Adrenal gland (tissue), 5 donors: ENCODE measurements around the gene HOTAIR.

ENCODE experiments used
- POLR2A ChIP-seq, 2 donors: fragments of 450-650 bp; IDR thresholded peaks; one replicate each; pipeline ENCODE4 v1.6.1; 2017; ENCODE audit warnings: antibody characterized with exemption in 2 of 2, mild to moderate bottlenecking in 2 of 2, moderate library complexity in 1 of 2
- TF ChIP-seq, protein P1 (sequence below), 6 experiments: fragments of 450-650 bp in 4 of 6; fragments of 200-600 bp in 2 of 6; sonication (generic) in 1 of 6; IDR thresholded peaks; 1 replicate in 5 of 6; 2 replicates in 1 of 6; pipeline versions ENCODE4 v1.5.1 to v1.8.0; 2016 to 2021; ENCODE audit warnings: antibody characterized with exemption in 6 of 6, mild to moderate bottlenecking in 2 of 6, moderate library complexity in 1 of 6
- donor health status: DM: no; HTN: no; CAD: no.

DNA sequence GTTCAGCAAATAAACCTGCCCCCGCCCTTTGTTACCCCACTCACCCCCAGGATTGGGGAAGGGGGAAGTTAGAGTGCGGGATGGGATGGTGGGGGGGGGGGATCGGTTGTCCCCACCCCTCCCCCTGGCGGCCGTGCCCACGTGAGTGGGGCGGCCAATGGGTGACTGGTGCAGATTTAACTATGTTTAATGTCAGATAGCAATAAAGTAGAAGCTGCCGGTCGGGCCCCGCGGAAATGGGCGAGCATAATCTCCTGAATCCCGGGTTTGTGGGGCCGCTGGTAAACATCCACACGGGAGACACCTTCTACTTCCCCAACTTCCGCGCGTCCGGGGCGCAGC is 20.1 kb downstream of the HOTAIR start, which contains the start of gene HOXC12:
- TF ChIP-seq, protein P1, sequence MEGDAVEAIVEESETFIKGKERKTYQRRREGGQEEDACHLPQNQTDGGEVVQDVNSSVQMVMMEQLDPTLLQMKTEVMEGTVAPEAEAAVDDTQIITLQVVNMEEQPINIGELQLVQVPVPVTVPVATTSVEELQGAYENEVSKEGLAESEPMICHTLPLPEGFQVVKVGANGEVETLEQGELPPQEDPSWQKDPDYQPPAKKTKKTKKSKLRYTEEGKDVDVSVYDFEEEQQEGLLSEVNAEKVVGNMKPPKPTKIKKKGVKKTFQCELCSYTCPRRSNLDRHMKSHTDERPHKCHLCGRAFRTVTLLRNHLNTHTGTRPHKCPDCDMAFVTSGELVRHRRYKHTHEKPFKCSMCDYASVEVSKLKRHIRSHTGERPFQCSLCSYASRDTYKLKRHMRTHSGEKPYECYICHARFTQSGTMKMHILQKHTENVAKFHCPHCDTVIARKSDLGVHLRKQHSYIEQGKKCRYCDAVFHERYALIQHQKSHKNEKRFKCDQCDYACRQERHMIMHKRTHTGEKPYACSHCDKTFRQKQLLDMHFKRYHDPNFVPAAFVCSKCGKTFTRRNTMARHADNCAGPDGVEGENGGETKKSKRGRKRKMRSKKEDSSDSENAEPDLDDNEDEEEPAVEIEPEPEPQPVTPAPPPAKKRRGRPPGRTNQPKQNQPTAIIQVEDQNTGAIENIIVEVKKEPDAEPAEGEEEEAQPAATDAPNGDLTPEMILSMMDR (IDR thresholded peaks at IDR 0.05) = no peak
- no peak for TF ChIP-seq POLR2A (IDR thresholded peaks at IDR 0.05)
